ENCODE data around the gene GJB6.
A peak's percentile ranks its signal among the peaks of the same experiment; 100 is the strongest.

The GJB6 gene

DNA sequence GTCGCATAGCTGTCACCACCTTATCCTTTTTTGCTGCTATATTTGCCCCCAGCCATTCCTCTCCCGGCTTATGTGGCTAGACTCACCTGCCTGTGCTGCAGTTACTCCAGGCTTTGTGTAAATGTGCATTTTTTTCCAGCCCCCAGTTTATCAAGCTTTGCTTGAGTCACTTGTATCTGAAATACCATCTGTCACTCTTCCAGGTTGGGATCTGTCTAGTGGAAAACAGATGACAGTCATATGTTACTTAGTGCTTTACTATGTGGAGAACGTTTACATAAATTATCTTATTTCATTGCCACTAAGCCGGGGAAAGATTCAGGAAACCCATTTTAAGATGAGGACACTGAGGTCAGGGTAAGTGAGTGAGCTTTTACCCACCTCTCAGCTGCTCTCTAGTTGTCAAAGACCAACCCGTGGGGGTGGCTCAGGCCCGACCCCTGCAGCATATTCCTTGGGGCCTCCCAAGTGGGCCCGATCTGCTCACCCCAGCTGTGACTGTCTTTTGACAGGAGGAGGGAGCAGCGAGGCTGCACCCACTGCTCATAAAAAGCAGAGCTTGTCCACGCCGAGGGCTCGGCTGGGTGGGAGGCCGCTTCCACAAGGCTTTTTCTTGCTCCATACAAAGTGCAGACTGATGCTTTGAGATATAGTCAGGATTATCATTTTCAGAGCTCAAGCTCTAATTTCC lies 46.6 kb downstream of the GJB6 start:
- FAIRE-seq: no peak

DNA sequence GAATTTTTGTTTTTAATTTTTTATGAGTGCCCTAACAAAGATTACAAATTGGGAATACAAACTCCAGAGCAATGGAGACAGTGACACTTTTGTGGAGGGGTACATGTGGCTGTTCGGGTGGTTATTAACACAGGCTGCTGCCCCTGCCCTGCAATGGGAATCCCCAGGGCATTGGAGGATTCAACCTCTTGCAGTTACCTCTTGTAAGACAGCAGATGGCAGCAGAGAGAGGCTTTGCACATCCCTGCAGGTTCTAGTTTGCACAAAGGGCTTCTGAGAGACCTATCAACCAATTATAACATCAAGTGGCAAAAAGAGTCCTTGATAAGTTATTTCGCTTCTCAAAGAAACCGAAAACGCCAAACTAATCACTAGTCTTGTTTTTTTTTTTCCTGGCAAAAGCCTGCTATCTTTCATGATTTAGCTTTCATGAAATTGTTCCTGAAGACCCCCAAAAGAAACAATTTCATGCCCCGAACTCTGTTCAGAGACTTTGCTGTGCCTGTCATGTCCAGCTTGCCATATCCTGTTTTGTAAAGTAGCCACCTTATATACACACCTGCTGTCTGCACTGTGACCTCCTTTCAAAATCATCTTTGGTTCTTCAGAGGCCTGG lies 49.8 kb downstream of the GJB6 start:
- peak; percentile 85 for FAIRE-seq

DNA sequence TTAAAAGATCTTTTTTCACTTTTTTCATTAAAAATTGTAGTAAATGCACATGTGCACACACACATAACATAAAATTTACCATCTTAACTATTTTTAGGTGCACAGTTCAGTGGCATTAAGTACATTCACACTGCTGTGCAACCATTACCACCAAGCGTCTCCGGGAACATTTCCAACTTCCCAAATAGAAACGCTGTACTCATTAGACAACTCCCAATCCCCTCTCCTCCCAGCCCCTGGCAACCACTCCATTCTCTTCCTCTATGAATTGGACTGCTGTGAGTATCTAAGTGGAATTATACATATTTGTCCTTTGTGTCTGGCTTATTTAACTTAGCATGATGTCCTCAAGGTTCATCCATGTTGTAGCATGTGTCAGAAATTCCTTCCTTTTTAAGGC lies 50.9 kb downstream of the GJB6 start:
- FAIRE-seq: no peak

DNA sequence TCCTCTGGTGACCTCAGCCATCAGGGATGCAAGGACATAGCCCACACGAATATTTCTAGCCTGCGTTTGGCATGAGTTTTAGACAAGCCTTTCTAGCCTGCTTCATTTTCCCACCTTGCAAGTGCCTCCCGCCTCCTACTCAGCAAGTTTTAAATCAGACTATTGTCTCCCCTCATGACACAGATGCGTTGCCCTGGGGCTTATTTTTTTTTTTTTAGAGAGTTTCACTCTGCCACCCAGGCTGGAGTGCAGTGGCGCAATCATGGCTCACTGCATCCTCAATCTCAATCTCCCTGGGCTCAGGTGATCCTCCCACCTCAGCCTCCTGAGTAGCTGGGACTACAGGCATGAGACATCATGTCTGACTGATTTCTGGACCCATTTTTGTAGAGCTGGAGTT lies 54.0 kb downstream of the GJB6 start:
- FAIRE-seq: no peak

DNA sequence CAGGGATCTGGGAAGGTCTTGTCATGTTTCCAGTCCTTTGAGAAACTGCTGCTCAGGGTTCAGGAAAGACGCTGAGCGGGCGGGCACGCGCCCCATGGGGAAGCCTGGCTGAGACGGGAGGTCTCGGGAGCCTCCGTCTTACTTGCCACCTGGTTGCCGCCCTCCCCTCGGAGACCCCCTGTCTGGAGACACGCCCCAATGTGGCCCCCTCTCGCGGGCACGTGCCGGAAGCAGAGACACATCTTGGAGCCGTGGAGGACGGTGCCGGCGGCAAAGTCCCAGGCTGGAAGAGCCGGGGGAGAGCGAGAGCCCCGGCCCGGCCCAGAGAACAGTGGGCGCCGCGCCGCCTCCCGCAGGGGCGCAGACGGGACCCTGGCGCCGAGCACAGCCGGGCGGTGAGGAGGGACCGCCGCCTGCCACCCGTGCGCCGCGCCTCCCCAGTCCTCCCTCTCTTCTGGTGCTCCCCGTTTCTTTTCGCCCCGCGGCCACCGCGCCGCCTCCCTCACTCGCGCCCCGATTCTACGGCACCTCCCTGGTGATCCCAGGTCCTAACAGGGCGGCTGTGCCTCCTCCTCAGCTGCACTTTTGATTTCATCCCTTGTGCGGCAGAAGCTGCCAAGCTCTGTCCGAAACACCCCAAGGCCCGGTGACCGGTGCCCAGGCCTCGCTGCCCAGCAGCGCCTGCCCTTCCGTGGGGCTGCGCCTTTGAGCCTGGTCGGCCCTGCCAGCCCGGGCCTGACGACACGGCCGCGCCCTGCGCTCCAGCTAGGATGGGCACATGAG lies 54.9 kb downstream of the GJB6 start:
- FAIRE-seq: no peak

DNA sequence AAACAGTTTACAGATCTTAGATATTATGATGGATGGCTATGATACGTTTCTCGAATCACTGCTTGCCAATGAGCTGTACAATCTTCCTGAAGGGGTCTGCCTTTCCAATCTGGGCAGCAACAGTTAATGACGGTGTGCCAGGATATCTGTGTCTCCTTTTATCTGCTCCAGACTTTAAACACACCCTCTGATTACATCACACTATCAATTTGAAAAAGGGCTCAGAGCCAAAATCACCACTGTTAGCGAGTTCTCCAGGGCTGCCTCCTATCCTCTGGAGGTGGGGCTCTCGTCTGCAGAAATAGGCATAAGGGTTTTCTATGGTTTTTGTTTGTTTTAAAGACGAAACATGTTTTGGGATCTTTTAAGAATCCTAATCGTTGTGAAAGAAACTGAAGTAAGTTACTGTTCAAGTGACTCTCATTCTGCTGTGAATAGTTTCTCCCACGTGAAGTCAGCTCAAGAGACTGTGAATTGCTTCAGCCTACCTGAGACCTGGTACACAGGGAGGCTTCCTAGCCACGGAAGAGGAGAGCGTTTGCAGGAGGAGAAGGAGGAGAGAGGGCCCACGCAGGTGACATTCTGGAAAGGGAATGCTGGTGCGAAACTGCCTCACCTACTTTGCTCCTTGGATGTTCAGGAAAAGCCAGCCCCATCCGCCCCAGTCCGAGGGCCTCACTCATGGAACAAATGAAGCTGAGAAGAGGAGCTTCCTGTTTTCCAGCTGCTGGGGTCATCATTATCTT lies 56.0 kb downstream of the GJB6 start:
- FAIRE-seq: no peak

DNA sequence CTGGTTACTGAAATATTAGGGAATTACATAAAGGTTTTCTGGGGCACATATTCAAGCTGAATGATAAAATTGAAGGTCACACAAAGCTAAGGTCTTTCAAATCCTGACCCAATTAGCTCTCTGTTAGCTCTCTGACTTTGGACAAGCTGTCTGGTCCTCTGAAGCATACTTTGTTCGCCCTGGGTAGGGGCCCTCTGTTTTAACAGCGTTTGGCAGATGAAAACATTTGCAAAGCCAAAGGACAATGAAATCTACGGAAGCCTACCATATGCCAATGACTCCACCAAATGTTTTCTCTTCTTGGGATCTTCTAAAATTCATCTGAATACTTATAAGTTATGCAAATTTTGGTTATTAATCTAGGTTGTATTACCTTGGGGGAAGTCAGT lies 56.7 kb downstream of the GJB6 start:
- FAIRE-seq: no peak

DNA sequence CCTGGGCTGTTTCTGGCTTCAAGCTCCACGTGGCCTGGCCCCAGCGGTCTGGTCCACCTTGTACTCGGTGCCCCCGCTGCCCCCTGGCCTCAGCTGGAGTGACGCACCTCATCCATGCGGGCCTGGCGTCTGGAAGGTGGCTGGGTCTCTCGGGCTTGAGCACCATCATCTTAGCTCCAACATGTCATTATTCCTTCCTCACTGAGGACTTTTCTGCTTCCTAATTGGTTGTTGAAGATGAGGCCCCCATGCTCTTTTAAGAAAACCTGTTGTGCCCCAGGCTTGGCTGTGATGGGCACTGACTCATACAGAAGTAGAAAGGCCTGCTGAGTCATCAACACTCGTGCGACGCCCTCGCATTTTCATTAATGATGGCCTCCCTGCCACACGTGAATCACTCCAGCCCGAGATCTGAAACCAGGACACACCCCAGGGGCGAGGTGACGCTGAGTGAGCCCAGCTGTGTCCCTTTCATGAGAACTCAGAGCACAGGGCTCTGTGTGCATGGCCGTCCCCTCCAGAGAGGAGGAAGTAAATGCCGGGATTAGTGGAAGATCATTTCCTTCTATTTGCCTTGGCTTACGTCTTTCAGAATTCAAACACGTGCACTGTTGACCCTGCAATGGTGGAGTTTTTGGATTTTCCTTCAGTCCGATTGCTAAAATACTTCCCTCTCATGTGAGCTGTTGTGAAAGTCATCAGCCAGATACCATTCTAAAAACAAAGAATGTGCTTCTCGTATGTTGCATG lies 57.3 kb downstream of the GJB6 start:
- FAIRE-seq: no peak

DNA sequence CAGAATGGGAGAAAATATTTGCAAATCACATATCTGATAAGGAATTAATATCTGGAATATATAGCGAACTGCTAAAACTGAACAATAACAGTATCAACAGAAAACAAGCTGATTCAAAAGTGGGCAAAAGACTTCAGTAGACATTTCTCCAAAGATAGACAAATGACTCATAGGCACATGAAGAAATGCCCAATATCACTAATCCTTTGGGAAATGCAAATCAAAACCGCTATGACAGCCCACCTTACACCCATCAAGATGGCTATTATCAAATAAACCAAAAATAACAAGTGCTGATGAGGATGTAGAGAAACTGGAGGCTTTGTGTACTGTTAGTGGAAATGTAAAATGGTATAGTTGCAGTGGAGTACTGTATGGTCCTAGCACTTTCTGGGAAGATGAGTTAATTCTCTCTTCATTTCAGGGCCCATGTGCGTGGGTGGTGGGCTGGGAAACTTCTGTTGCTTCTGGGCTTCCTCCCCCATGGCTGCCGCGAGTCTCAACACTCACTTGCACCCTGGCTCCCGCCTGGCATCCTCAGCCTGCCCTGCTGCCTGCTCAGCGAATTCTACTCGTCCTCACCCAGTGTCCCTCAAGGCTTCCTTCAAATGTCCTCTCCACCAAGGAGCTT lies 58.9 kb downstream of the GJB6 start:
- FAIRE-seq: no peak
